Cardiac septum (tissue), 1 donor: Measurements from ENCODE around the gene HRH3. TPM values are rescaled to one million over a fixed set of nuclear protein-coding genes. Genes with fewer than 3 reads are reported as not detected.

Experiments used
- DNase-seq: peaks from one replicate; pipeline ENCODE4 v3.0.0-alpha.2; 2020; ENCODE audit warnings: low spot score
- intact Hi-C: fragments of 100-400 bp; cut with DNase I; formaldehyde crosslinking; loops from one replicate; pipeline ENCODE4 v1.14.0; 2022
- total RNA-seq: library from RNA; stranded (reverse); fragmentation: NEBNext Ultra II Directional; extraction: Animal tissue kit (Norgen Biotek cat#: 25700); gene quantifications from one replicate; pipeline ENCODE4 v1.2.1, GENCODE V29; 2021
- donor health status: DM: no; HTN: no; CAD: no.

Gene HRH3
- total RNA-seq, 1 donor from 2014 or later = not detected

DNA sequence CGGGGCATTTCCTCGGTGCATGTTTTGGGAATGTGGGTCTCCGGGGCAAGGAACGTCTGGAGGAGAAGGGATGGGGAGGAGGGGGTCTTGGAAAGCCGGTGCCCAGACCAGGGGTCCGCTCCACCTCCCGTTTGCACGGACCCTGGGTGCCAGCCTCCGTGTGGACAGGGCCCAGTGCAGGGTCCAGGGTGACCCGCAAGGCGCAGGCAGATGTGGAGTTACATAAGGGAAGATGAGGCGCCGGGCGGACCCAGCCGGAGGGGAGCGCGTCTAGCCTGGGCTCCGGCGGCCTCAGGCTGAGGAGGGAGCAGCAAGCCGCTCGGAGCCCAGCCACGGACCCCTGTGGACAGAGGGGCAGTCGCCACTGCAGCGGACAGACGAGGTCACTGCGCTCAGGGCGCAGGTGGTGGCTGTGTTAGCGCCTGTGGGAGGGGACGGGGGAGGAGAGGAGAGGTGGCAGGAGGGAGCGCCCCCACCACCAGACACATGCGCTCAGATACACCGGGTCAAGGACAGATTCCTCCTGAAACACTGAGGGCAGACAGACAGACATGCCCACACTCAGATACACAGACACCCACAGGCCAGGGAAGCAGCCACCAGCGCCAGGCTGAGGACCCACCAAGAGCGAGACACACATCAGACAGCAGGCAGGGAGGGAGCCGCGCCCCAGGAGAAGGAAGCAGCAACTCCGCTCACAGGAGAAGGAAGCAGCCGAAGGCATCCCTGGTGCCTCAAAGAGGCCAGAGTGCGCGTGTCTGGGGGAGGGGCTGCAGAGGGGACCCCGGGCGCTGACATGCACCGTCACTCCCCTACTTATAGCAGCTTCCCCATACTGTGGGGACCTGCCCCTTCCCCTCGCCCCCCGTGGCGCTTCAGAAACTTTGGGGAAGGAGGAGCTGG is 839 bp upstream of the HRH3 start:
- no peak for DNase-seq
- intact Hi-C loops = no loop called here

DNA sequence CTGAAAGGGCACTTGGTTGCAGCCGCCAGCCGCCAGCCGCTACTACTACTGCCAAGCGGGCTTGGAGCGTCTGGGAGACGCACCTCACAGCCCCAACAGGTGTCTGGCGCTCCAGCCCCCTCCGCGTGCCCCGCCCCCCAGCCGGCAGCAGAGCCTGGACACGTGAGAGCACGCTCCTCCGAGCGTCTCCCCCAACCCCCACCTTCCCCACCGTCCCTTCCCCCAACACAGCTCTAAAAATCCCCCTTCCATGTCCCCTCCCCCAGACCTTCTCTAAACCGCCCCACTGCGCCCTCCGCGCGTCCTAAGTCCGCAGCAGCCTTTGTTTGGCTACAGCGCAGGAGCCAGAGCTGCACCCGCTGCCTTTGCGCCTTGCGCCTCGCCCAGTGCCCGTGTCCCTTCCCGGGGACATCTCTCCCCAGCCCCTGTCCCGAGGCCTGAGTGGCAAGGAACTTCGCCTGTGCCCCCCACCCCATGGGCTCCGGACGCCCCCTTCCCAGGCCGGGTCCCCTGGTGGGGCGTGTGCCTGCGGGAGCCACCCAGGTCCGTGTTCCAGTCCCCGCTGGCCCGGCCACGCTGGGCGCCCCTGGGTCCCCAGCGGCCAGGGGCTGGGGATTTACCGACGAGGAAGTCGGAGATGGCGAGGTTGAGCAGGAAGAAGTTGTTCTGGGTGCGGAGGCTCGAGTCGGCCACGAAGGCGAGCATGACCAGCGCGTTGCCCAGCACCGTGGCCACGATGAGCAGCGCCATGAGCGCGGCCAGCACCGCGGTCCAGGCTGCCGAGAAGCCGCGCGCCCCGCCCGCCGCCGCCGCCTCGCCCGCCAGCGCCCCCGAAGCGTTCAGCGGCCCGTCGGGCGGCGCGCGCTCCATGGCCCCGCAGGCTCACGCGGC is 732 bp downstream of the HRH3 start:
- DNase-seq = no peak
- intact Hi-C loops = no loop called here

DNA sequence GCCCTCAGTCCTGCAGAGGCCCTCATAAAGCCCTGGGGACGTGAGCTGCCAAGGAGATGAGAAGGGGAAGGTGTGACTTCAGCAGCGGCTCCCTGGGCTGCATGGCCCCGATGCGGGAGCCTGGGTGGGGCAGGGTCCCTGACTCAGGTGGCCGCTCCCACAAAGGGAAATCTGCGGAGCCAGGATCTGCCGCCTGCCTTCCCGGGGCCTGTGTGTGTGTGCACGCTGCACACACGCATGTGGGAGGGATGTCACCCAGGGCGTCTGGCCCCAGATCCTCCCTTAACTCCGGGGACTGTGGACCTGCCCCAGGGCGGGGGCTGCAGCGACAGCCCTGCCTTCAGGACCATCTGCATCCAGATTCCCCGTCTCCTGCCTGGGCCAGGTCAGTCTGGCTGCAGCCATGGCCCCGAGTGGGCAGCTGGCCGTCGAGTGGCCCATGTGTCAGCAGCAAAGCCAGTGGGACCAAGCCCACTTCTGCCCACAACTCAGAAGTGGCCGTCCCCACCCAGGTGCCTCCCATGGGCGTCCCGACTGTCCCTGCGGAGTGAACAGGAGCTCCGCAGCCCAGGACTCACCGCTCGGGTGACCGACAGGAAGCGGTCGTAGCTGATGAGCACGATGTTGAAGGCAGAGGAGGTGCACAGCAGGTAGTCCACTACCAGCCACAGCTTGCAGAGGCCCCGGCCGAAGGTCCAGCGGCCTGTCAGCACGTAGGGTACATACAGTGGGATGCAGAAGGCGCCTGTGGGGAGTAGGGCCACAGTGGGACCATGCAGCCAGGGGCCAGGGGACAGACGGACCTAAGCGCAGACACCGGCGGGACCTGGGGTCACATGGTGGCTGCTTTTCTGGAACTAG is 1.9 kb downstream of the HRH3 start:
- DNase-seq = no peak
- intact Hi-C loops = no loop called here

DNA sequence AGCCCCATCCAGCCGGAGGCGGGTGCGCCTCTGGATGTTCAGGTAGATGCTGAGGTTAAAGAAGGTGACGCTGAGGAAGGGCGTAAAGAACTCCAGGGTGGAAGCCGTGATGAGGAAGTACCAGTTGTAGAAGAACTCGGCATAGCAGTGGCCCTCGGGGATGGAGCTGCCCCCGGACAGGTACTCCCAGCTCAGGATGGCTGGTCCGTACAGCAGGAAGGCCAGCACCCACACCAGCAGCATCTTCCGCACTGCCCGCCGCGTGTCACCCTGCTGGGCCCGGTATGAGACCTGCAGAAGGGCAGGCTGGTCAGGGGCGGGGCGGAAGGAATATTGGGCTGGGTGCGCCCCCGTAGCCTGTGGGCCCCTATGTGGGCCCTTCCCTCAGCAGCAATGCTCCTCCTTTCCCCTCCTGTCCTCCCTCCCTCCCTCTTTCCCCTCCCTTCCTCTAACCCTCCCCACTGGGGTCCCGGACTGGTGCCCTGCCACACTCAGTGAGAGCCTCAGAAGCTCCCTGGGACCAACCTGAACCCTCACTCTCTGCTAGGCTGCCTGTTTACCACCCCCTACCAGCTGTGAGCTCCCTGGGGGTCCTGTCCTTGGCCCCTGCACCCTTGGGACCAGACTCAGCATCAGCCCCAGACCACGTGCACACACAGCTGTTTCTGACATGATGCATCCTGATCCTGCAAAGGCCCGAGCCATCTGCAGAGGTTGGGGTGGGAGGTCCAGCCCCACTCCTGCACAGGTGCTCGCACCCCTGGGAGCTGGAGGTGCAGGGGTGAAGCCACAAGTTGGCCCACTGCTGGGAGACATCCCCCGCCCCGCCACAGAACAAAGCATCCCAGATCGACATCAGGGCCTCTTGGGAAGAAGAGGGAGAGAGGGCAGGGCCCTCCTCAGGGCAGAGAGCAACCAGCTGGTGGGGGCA is 3.2 kb downstream of the HRH3 start:
- intact Hi-C loops = no loop called here
- no peak for DNase-seq

DNA sequence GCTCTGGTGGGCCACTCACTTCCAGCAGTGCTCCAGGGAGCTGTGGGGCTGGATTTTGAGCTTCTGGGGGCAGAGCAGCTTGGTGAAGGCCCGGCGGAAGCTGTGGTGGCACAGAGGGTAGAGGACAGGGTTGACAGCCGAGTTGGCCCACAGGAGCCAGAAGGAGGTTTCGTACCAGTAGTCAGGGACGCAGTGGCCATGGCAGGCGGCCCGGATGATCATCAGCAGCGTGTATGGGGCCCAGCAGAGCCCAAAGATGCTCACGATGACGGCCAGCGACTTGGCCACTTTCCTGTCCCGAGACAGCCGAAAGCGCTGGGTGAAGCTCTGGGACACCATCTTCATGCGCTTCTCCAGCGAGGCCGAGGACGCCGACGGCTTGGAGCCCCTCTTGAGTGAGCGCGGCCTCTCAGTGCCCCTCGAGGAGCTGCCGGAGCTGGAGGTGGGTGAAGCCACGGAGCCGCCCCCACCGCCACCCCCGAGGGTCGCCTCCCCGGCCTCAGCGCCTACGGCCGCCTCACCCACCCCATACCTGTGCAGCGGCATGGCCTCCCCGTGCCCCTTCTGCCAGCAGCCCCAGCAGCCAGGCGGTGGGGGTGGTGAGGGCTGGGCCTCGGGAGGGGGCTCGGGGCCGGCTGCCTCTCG is 4.0 kb downstream of the HRH3 start:
- intact Hi-C loops = no loop called here
- no peak for DNase-seq

DNA sequence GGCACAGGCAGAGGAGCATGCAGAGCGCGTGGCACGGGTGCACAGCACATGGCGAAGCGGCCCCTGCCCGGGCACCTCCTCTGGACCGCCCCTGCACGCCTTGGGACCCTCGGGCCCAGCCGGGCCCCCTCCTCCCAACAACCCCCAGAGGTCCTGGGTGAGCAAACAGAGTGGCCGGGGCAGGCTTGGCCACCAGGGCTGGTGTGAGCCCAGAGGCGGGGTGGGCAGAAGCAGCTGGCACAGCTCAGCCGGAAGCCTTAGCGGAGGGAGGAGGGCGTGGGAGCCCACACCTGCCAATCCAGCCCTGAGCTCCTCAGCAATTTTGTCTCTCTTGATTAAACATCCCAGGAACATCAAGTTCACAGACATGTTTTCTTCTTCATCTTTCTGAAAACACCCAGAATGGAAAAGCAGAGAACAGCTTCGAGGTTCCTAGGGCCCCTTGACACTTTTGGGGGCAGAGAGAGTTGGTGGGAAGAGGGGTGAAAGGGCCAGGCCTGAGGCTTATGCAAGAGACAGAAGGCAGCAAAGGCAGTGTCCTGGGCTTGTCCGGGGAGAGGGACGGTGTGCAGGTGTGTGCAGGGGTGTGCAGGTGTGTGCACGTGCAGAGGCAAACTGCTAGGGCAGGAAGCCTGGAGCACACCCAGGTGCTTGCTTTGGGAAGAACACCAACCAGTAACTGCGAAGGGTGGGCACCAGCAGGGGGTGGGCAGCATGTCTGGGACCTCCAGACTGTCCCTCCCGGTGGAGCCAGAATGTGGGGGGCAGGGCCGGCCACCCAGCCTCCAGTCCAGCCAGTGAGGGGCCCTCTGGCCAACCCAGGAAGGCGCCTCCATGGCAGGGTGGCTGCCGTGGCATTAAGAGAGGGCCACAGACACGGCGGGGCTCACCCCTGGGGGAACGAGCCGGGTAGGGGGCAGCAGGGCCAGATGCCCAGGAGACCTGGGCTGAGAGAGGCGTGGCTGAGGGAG is 4.8 kb downstream of the HRH3 start:
- no peak for DNase-seq

DNA sequence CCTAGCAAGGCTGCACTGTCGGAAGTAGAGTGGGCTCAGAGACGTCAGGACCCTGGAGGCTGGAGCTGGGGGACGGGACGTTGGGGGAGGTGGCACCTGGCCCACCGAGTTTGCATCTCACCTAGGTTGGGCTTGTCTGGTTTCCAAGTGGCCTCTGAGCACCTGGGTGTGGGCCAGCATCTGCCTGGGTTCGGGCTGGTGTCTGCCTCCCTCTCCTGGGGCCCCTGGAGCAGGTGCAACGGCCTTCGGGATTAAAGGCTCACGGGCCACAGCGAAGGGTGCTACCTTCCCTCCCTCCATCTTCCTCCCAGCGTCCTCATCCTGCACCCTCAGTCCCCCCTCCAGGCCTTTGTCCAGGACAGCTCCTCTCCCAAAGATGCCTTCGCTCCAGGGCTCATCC is 6.0 kb downstream of the HRH3 start:
- DNase-seq = no peak
- intact Hi-C loops = no loop called here

More for the DNA sequence above, 4.8 kb downstream of the HRH3 start:
- intact Hi-C loops = no loop called here

DNA sequence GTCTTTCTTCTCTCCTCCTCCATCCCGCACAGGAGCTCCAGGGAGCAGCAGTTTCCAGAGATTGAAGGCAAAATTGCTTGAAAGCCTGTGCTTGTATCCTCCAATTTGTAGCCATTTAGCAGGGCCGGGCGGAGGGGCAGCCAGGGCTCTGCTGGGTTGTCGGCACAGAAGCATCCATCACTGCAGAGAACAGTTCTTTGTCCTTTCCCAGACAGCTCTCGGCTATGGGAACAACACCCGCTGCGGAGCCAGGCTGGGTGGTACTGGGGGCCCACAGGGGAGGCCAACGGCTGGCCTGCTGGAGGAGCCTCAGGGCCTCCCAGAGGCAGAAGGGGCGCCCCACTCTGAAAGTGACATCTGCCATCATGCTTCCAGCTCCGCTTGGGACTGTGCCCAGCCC is 7.8 kb downstream of the HRH3 start:
- DNase-seq = no peak

DNA sequence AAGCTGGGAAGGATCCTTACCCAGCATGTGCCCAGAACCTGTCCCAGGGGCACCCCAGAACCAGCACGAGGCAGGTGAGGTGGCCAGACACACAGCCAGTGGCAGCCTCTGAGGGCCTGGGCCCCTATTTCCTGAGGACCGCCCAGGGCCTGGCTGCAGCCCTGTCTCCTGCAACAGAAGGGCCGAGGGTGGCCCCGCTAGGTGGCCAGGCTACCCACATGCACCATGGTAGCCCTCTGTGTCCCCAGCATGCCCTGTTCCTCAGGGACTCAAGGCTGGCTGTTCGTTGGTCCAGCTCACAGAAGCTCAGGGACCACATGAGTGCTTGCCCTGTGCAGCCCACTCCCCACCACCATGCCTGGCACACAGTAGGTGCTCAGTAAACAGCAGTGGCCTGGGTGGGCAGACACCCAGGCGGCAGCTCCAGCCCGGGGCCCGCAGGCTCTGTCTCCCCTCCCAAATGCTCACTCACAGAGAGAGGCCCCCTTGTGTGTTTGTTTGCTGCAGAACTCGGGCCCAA is 8.2 kb downstream of the HRH3 start:
- intact Hi-C loops = no loop called here
- DNase-seq = no peak

More for the DNA sequence above, 7.8 kb downstream of the HRH3 start:
- intact Hi-C loops = no loop called here

DNA sequence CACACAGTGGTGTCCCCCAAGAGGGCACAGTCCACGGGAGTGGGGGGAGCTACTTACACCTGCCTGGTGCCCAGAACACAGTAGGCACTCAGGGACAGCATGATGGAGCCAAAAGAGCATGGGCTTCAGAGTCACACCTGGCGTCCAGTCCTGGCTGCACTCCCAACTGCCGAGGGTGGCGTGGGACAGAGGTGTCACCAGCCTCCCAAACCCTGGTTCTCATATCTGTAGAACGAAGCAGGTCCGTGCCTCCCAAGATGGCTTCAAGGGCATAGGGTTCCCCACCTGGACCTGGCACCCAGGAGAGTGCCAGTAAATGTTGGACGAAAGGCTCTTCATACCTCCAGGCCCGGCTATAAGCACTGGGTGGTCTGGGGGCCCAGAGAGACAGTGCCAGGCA is 8.9 kb downstream of the HRH3 start:
- intact Hi-C loops = no loop called here
- DNase-seq = no peak

DNA sequence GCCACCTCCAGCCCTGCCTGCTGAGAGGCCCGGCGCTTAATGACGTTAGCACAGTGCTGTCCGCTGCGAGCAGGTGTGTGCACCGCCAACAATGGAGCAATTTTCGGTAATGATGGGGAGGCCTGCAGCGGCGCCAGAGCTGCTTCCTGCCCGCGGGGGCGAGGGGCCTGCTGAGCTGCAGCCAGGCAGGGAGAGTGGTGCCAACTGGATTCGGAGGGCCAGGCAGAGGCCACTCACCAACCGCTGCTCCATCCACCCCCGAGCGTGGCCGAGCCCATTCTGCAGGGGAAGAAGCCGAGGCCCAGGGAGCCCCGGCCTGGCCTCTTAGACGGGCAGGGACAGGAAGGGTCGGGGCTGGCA is 9.6 kb downstream of the HRH3 start:
- no peak for DNase-seq
- intact Hi-C loops = no loop called here

DNA sequence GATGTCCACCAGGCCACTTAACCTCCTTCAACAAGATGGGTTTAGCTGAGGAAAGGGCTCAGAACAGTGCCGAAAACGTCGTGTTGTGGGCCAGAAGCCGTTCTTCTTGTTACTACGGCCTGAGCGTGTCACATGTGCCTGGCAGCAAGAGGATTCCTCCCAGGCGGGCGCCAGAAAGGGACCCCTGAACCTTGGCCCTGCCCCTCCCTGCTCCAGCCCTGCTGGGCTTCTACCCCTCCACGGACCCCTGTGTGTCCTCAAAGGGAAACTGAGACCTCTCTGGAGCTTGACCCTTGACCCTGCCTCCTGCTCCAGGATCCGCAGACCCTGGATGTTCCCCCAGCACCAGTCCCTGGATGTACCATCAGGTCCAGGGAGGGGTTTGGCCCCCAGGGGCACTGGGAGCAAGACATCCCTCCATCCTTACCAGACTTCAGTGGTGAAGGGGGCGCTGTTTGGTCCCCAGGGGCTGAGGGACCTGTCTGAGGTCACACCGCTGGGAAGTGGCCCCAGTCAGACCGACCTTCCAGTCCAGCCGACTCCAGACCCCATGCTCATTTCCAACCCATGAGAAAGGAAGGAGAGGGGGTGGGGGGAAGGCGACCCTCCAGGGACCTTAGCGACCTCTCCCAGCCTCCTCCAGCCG is 10.1 kb downstream of the HRH3 start:
- no peak for DNase-seq
- intact Hi-C loops = no loop called here

DNA sequence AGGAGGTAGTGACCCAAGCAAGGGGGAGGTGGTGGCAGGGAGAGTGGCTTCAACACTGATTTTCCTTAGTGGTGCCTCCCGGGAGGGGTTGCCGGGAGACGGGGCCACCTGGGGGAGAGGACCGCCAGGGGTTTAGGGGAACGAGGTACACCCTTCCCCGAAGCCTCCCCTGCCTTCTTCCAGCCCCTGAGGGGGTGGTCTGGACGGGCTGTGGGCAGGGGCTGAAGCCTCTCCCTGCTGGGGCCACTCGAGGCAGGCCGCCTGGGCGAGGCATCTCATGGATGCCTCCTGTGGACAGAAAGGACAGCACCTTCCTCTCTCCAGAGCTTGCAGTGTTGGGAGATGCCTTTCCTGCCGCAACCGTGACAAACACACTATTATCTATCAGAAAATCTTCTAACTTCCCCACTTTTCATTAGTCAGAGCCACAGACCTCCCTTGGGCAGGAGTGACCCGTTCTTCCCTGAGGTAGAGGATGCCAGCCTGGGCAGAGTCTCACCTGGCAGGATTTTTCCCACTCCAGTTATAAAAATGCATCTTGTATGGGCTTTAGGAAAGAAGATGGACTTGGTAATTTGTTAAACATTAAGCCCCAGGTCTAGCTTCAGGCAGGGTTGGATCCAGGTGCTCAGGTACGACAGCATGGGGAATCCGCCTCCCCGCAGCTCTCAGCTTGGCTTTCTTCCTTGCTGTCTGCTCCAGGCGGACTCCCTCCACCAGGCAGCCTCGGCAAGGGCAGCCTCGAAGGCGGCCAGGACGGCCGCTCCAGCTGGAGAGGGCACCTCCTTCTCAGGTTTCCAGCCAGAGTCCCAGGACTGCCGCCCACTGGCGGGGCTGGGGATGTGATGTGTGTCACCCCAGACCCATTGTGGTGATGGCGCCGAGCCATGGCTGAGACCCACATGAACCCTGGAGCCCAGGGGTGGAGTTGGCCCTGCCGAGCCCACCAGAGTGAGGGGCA is 11.0 kb downstream of the HRH3 start:
- intact Hi-C loops = no loop called here
- no peak for DNase-seq

DNA sequence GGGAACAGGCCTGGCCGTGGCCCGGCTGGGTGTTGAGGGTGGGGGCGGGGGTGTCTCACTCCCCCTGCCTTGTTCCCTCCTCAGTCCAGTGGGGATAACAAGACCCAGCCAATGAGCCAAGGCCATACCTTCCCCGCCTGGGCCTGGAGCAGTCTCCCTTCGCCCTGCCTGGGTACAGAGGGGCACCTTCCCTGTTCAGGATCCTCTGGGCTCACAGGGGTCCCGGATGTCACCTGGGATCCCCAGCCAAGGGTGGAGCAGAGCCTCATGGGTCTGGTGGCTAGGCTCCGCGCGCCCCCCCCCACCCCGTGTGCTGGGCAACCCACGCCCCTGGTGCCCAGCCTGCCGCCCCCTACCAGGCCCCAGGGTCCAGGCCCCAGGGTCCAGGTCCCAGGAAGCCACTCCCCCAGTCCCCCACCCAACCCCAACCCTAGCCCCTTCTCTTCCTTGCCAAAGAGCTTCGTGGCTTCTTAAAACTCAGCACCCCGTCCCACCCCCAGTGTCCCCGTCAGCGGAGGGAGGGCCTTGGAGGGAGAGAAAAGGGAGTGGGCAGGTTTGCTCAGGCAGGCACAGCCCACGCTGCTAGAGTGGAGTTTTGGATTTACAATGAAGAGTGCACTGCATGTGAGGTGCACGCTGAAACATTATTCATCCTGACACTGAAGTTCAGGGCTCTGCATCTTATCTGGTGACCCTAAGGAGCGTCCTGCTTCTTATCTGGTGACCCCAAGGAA is 11.8 kb downstream of the HRH3 start:
- intact Hi-C loops = no loop called here
- DNase-seq = no peak

DNA sequence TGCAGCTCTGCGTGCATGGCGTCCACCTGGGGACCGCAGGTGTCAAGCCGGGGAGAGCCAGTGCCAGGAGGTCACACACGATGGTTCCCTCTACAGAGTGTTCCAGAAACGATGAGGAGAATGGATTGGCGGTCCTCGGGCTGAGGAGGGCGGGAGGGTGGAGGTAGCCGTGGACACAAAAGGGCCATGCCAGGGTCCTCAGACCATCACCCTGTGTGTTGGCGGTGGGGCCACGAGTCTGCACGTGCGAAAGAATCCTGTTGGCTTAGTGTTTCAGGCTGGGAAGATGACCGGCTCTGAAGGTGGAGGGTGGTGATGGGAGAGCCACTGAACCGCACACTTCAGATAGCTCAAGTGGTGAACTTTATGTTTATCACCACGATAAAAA is 13.7 kb downstream of the HRH3 start:
- no peak for DNase-seq
- intact Hi-C loops = no loop called here
